Sigmoid colon (tissue), 4 donors: Measurements from ENCODE around the gene ERAL1.

ENCODE experiments used
- EP300 ChIP-seq, 4 donors: sonication (generic); formaldehyde crosslinking; IDR thresholded peaks; one replicate each; pipeline ENCODE4 v1.6.1; 2017; ENCODE audit warnings: antibody characterized with exemption in 4 of 4
- POLR2AphosphoS5 ChIP-seq, 4 donors: sonication (generic); formaldehyde crosslinking; IDR thresholded peaks; one replicate each; pipeline ENCODE4 v1.6.1; 2017; ENCODE audit warnings: antibody characterized with exemption in 4 of 4
- TF ChIP-seq, protein P1 (sequence below), 4 experiments: fragments of 450-650 bp in 3 of 4; fragments of 200-600 bp in 1 of 4; IDR thresholded peaks; one replicate each; pipeline ENCODE4 v1.5.1; 2016 to 2019; ENCODE audit warnings: antibody characterized with exemption in 4 of 4, mild to moderate bottlenecking in 3 of 4, moderate library complexity in 2 of 4

DNA sequence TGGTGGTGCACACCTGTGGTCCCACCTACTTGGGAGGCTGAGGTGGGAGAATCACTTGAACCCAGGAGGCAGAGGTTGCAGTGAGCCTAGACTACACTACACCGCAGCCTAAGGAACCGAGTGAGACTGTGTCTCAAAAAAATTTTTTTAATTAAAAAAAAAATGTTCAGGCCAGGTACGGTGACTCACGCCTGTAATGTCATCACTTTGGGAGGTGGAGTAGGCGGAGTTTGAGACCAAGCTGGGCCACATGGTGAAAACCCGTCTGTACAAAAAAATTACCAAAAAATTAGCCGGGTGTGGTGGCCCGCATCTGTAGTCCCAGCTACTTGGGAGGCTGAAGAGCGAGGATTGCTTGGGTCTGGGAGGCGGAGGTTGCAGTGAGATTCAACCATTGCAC is 8.6 kb upstream of the ERAL1 start:
- TF ChIP-seq, protein P1, sequence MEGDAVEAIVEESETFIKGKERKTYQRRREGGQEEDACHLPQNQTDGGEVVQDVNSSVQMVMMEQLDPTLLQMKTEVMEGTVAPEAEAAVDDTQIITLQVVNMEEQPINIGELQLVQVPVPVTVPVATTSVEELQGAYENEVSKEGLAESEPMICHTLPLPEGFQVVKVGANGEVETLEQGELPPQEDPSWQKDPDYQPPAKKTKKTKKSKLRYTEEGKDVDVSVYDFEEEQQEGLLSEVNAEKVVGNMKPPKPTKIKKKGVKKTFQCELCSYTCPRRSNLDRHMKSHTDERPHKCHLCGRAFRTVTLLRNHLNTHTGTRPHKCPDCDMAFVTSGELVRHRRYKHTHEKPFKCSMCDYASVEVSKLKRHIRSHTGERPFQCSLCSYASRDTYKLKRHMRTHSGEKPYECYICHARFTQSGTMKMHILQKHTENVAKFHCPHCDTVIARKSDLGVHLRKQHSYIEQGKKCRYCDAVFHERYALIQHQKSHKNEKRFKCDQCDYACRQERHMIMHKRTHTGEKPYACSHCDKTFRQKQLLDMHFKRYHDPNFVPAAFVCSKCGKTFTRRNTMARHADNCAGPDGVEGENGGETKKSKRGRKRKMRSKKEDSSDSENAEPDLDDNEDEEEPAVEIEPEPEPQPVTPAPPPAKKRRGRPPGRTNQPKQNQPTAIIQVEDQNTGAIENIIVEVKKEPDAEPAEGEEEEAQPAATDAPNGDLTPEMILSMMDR (IDR thresholded peaks at IDR 0.05): no peak
- TF ChIP-seq POLR2AphosphoS5 (IDR thresholded peaks at IDR 0.05) (no peak), EP300 (IDR thresholded peaks at IDR 0.05) (no peak)
